Stimulated activated naive CD8-positive, alpha-beta T cell treated with anti-CD3 and anti-CD28 coated beads, Interleukin-15, Interleukin-2, amounts not matched to agents 100 ng/mL and 50 ng/mL, for 24 hours (primary cell): ENCODE data around the gene FKBP9.

Source experiments
- H3K27ac Mint-ChIP-seq: one replicate; pipeline ENCODE4 v1.8.0; 2021; ENCODE audit warnings: mild to moderate bottlenecking, mixed read lengths
- H3K27me3 Mint-ChIP-seq: one replicate; pipeline ENCODE4 v1.8.0; 2021; ENCODE audit warnings: mixed read lengths
- H3K36me3 Mint-ChIP-seq: one replicate; pipeline ENCODE4 v1.8.0; 2021; ENCODE audit warnings: low read depth, mixed read lengths
- H3K4me1 Mint-ChIP-seq: one replicate; pipeline ENCODE4 v1.8.0; 2021; ENCODE audit warnings: low read depth, mixed read lengths
- H3K4me3 Mint-ChIP-seq: one replicate; pipeline ENCODE4 v1.8.0; 2021; ENCODE audit warnings: mild to moderate bottlenecking, mixed read lengths
- H3K9me3 Mint-ChIP-seq: one replicate; pipeline ENCODE4 v1.8.0; 2021; ENCODE audit warnings: mixed read lengths

The FKBP9 gene

GRCh38 chr7:33054261-33054964, 97.2 kb downstream of the FKBP9 start:
- peaks cover 21% of the 10 kb centered on the region for H3K36me3 Mint-ChIP-seq
- peak overlapping the region; percentile 76 for H3K27ac Mint-ChIP-seq
- no peak overlapping the region for H3K4me3 Mint-ChIP-seq
- no peaks in the 10 kb centered on the region for H3K27me3 Mint-ChIP-seq
- H3K9me3 Mint-ChIP-seq = no peaks in the 10 kb centered on the region
- H3K4me1 Mint-ChIP-seq = peaks cover 67% of the 10 kb centered on the region

- Mint-ChIP-seq H3K4me1 (peaks cover 72% of the 10 kb centered on the region), H3K9me3 (no peaks in the 10 kb centered on the region), H3K4me3 (no peak overlapping the region), H3K36me3 (peaks cover 26% of the 10 kb centered on the region), H3K27me3 (no peaks in the 10 kb centered on the region), H3K27ac (peak overlapping the region; percentile 3)
Measured at GRCh38 chr7:33055158-33055557, 97.9 kb downstream of the FKBP9 start.
